HG03575 (cell line): ENCODE results near the gene PTPN9.
"Not testable (repeated sequence)": the region's sequence is repeated elsewhere in the genome, so short reads cannot be mapped to it uniquely, and the experiment has no call there.

Experiments
- ATAC-seq: cut with Tn5 transposase; IDR thresholded peaks from one replicate; pipeline ENCODE4 v1.9.1; 2021; ENCODE audit not compliant: unreplicated experiment, insufficient number of reproducible peaks, low FRiP score; ENCODE audit errors: extremely low read depth

Gene PTPN9

DNA sequence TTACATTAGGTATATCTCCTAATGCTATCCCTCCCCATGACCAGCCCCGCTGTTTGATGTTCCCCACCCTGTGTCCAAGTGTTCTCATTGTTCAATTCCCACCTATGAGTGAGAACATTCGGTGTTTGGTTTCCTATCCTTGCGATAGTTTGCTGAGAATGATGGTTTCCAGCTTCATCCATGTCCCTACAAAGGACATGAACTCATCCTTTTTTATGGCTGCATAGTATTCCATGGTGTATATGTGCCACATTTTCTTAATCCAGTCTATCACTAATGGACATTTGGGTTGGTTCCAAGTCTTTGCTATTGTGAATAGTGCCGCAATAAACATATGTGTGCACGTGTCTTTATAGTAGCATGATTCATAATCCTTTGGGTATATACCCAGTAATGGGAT is 7.3 kb upstream of the PTPN9 start:
- ATAC-seq: not testable (repeated sequence)

DNA sequence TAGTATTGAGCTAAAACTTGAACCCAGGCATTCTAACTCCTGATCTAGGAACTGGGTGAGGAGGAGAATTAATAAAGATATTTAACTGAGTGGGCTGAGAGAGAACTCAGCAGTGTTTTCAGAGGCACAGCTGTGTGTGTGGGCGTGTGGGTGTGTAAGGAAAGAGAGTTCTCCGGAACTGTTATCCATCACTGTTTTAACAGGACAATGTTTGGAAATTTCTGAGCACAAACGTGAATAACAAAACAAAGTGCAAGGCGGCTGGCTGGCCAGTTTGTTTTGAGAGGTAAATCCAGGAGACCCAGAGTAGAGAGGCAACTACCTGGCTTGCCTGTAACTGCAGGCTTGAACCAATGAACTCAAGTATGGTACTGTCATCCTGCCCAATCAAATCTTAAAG is 5.0 kb upstream of the PTPN9 start:
- ATAC-seq: no peak

DNA sequence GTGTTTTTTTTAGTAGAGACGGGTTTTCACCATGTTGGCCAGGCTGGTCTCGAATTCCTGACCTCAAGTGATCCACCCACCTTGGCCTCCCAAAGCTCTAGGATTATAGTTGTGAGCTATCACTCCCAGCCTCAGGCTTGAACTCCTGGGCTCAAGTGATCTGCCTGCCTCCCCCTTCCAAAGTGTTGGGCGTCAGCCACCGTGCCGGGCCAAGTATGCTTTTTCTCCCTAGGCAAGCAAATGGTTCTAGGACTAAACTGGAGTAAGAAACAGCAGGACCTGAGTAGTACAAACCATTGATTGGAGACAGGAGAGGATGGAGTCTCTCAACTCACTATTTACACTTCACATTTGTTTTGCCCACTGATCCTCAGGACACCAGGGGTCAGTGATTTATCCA is 4.6 kb upstream of the PTPN9 start:
- ATAC-seq: no peak

DNA sequence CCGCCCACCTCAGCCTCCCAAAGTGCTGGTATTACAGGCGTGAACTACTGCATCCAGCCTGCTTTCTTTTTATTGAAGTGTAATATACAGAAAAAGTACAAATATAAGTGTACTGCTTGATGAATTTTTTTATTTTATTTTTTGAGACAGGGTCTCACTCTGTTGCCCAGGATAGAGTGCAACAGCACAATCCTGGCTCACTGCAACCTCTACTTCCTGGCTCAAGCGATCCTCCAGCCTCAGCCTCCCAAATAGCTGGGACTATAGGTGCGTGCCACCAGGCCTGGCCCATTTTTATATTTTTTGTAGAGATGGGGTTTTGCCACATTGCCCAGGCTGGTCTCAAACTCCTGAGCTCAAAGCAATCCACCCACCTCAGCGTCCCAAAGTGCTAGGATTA is 3.8 kb upstream of the PTPN9 start:
- ATAC-seq: not testable (repeated sequence)

DNA sequence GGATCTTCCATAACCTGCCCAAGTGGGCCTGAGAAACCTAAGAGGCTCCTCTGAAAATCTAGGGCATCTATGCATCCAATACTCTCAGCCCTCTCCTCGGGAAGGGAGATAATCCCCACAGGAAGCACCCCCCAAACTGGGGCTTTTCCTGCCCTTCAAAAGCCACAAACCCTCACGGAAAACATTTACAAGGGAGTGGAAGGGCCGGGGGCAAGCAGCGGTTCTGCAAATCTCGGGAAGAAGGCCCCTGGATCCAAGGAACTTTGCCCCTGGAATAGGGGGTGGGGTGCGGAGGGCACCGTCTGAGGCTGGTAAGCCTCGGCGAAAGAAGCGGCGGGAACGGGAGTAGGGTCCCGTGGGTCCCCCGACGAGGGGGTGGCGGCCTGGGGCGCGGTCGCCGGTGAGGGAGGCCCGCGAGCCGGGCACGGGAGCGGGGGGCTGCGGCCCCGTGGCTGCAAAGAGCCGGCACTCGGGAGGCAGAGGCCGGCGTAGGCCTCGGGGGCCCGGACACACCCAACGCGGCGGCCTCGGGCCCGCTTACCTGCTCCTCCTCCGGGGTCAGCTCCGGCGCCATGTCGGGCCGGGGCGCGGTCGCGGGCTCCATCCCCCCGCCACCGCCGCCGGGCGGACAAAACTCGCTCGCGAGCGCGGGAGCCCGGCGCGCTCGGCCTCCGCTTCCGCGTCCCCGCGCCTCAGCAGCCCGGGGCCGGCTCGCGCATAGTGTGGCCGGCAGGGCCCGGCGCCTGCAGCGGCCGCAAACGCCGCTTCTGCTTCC is 755 bp downstream of the PTPN9 start:
- ATAC-seq: no peak

DNA sequence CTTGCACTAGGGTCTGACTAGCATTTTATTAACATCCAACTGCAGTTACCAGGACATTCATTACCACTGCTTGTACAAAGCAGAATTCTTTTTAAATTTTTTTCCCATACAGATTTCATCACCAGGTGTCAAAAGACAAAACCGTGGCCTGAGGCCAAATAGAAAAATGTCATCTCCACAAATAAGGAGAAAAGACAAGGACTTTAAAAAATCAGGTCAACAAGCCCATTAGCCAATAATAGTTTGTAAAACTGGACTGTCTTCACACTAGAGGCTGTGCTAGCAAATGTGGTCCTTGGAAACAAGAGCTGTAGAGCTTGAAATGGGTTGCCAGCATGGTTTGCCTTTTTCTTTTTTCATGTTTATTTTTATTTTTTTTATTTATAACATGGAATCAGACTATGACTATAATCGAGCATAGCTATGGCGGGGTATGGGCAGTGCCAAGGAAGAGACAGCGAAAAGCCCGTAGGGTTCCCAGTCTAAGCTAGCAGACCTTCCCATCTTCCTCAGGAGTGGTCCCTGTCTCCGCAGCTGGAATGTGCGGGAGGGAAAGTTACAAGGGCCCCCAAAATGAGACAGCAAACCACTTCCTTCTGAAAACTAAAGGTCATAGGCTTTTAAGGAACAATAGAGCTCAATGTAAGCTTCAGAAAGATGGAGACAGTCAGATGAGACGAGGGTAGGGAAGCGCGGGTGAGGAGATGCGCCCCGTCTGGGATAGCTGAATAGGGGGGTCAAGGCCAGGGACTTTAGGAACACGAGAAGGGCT is 1.5 kb downstream of the PTPN9 start:
- no peak for ATAC-seq

DNA sequence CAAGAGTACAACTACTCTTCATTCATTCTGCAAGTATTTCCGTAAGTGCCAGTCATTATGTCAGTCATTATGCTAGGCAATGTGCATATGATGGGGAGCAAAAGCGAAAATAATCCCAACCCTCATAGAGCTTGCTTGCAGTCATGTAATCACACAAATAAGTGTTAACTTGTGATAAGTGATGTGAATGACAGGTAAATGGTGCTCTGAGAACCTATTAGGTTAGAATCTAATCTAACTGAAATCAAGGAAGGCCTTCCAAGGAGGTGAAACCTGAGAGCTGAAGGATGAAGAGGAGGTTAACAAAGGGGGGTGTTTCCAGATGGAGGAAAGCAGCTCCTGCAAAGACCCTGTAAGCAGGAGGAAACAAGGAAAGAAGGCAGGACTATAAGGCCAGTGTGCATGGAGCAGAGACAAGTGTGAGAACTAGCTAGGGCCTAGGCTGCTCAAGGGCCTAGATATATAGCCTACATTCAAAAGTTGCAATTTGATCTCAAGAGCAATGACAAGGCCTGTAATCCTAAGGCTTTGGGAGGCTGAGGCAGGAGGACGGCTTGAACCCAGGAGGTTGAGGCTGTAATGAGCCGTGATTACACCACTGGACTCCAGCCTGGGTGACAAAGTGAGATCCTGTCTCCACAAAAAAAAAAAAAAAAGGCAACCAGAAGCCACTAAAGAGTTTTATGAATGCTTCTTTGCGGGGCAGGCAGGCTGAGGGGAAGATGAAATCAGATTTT is 5.3 kb downstream of the PTPN9 start:
- no peak for ATAC-seq

DNA sequence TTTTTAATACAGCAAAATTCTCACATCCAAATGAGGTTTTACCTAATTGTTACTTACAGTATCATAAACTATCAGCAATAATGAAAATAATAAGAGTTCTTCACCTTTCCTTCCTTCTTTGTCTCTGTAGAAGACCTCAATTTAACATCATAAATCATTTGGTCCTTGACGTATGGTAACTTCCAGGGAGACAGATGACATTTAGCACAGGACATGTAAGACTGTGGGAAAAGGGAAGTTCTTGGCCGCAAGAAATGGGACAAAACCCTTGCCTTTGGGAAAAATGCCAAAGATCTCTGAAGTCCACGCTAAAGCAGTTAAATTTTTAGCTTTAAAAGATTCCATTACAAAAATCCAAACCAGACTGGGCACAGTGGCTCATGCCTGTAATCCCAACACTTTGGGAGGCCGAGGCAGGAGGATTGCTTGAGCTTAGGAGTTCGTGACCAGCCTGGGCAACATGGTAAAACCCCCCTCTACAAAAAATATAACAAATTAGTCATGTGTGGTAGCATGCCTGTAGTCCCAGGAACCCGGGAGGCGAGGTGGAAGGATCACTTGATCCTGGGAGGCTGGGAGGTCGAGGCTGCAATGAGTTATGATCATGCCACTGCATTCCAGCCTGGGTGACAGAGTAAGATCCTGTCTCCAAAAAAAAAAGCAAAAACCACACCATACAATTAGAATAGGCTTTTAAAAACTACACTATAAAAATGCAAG is 8.8 kb downstream of the PTPN9 start:
- ATAC-seq: no peak

DNA sequence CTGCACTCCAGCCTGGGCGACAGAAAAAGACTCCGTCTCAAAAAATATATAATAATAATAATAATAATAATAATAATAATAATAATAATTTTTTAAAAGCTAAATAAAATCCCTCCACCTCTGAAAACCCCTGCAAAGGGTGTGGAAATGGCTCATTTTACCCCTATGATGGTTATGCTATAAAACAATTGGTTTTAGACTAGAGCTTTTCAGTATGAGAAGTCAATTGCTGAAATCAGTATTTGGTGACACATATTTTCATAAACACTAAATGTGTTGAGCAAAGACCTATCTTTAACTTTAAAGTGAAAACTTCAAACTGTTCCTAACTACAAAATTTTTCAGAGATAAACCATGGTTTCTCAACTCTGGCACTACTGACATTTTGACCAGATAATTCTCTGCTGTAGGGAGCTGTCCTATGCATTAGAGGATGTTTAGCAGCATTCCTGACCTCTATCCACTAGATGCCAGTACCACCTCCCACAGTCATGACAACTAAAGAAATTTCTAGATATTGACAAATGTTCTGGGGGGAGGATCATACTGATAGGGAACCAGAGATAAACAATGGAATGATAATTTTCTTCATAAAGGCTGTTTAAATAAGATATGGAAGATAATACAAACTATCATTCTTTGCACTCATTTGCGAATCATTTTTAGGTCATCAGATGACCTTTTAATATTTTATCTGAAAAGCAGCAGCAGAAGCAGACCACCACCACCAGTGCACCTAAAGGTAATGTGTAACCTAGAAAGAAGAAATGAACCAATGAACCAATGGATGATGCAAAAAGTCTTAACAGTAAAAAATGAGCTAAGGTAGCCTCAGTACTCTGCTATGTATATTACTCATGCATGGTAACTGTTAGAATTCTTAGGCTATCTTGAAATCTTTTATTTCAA is 13.8 kb downstream of the PTPN9 start:
- no peak for ATAC-seq

DNA sequence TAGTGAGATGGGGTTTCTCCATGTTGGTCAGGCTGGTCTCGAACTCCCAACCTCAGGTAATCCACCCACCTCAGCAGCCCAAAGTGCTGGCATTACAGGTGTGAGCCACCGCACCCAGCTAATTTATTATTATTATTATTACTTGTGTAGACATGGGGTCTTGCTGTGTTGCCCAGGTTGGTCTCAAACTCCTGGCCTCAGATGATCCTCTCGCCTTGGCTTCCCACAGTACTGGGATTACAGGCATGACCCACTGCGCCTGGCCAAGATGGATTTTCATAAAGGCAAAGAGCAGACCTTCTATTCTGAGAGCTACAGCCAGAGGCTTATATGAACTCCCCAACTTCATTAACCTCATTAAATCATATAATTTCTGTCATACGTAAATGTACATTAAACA is 17.2 kb downstream of the PTPN9 start:
- no peak for ATAC-seq

DNA sequence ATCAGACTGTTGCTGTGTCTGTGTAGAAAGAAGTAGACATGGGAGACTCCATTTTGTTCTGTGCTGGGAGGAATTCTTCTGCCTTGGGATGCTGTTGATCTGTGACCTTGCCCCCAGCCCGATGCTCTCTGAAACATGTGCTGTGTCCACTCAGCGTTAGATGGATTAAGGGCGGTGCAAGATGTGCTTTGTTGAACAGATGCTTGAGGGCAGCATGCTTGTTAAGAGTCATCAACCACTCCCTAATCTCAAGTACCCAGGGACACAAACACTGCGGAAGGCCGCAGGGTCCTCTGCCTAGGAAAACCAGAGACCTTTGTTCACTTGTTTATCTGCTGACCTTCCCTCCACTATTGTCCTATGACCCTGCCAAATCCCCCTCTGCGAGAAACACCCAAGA is 19.8 kb downstream of the PTPN9 start:
- ATAC-seq: not testable (repeated sequence)

DNA sequence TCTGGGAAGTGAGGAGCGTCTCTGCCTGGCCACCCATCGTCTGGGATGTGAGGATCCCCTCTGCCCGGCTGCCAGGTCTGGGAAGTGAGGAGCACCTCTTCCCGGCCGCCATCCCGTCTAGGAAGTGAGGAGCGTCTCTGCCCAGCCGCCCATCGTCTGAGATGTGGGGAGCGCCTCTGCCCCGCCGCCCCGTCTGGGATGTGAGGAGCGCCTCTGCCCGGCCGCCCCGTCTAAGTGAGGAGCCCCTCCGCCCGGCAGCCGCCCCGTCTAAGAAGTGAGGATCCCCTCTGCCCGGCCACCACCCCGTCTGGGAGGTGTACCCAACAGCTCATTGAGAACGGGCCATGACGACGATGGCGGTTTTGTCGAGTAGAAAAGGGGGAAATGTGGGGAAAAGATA is 20.2 kb downstream of the PTPN9 start:
- not testable (repeated sequence) for ATAC-seq

DNA sequence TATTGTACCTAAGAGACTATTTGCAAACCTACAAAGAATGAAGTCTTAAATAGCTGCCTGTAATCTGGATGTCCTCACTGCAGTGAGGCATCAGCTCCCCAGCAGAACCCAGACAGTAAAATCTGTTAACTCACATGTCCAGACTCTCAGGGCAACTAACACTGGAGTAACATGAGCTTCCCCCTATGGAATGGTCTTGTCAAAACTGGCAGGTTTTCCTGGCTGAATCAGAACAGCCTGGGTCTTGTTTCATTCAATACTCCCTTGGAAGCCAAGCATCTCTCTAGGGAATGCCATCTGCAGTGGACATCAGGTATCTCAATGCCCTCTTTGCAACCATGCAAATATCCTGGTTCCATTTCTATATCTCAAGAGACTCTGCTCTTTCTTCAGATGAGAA is 24.4 kb downstream of the PTPN9 start:
- ATAC-seq: no peak

DNA sequence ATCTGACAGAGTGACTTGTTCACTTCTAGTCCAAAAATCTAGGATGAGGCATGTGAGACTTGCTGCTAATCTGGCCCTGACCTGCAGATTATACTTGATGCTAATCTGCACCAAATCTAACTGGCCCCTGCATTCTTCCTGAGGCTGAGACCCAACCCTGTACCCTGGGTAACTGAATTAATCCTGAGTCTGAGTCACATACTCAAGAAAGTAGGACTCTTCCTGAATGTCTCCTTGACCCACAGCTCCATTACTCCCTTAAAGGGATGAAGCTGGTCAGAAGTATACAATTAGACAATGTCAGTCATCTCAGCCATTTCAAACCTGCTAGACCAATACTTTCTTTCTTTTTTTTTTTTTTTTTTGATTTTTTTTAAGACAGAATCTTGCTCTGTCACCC is 25.5 kb downstream of the PTPN9 start:
- ATAC-seq: no peak

DNA sequence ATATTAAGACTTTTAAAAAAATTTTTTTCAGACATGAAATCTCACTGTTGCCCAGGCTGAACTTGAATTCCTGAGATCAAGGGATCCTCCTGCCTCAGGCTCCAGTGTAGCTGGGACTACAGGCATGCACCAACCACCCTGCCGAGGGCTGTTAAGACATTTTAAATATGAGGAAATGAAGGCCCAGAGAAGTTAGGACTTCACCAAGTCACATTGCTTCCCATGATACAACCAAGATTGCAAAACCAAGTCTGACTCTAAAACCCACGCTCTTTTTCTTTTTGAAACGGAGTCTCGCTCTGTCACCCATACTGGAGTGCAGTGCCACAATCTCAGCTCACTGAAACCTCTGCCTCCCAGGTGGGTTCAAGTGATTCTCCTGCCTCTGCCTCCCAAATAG is 28.0 kb downstream of the PTPN9 start:
- no peak for ATAC-seq

DNA sequence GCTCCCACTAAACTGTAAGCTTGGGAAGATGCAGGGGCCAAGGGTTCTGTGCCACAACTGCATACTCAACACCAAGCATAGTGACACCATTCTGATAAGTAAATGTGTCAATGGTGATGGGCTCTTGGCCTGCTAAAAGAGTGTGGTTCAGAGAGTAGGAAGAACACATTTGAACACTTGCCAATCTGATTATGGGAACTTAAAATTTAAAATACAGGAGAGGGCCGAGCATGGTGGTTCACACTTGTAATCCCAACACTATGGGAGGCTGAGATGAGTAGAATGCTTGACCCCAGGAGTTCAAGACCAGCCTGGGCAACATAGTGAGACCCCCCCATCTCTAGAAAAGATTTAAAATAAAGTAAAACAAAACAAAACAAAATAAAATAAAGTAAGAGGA is 34.1 kb downstream of the PTPN9 start:
- ATAC-seq: no peak

DNA sequence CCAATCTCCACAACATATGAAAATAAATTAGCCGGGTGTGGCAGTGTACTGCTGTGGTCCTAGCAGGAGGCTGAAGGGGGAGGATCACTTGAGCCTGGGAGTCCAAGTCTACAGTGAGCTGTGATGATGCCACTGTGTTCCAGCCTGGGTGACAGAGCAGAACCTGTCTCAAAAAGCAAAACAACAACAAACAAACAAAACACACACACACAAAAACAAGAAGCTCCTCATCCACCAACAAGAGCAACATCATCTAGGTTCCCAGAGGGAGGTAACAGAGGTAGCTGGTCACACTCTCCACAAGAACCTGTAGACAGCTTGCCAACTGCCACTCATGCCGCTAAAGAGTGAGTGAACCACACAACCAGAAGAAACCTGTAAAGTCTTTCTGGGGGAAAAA is 34.8 kb downstream of the PTPN9 start:
- ATAC-seq: no peak

DNA sequence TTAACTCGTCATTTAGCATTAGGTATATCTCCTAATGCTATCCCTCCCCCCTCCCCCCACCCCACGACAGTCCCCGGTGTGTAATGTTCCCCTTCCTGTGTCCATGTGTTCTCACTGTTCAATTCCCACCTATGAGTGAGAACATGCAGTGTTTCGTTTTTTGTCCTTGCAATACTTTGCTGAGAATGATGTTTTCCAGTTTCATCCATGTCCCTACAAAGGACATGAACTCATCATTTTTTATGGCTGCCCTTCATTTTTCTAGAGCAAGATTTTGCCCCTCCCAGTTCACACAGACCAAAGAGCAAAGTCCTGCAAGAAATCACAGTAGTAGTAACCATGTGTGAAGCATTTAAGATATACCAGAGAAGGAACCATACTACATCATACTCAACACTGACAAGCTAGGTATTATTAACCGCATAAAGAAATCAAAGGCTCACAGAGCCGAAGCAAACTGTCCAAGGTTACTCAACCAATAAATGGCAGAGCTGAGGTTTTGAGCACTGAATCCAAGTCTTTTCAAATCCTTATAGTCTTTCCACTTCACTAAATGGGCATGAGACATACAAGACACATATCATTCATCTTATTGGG is 36.1 kb downstream of the PTPN9 start:
- not testable (repeated sequence) for ATAC-seq
